Endothelial cell of hepatic sinusoid (primary cell): Measurements from ENCODE around the gene ELL.
"Not testable (repeated sequence)": the region's sequence is repeated elsewhere in the genome, so short reads cannot be mapped to it uniquely, and the experiment has no call there.

Experiments used
- in situ Hi-C: cut with HindIII; loops from 2 replicates; pipeline ENCODE4 v1.10.0; 2017; ENCODE audit warnings: low sequenced_read_pairs

The ELL gene

DNA sequence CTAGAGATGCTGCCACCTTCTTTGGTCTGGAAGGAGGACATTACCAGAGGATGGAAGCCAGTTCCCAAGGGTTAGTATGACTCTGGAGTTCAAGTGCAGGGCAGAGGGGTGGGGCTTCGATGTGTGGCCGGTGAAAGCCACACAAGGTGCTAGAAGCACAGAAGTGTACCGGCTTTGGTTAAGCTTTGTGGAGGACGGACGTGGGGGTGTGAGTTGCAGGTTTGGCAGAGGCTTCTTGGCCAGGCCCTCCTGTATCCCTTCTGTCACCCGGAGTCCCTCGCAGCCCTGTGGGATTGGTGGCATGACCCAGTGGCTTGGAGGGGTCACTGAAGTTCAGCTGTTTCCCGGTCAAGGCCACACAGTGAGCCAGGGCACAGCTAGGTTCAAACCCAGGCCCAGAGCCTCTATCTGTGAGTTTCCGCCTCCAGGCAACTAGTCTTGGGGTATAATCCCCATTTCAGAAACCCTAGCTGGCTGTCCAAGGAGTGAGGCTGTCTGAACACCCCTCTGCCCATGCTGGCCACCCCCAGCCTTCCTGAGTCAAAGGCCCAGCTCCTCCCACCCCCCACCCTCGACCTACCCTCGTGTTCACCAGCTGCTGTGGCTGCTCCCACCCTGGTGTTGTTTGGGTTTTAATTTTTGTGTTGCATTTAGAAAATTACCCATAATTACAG, 107.2 kb downstream of the ELL start:
- in situ Hi-C loops = no loop called here

- in situ Hi-C loops = no loop called here
Observed at GRCh38 chr19:18412610-18413239, 109.1 kb downstream of the ELL start.

DNA sequence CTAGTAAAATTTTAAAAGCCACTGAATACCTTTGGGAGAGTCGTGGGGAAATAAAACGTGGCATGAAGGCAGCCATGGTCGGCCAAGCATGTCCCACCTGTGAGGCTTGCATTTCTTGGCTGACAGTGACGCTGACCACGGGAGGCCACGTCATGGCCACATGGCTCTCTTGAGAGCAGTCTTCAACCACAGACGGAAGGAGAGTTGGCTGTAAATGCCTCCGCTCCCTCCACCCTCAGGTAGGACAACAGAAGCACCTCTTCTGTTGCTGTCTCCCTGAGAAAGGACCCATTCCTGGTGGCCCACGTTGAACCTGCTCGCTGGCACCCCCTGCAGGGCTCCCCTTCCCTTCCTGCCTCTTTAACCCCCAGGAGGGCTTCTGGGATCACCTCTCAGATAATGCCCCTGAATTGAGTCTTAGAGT, 113.8 kb downstream of the ELL start:
- in situ Hi-C loops = no loop called here

GRCh38 chr19:18406749-18407148, 115.1 kb downstream of the ELL start:
- in situ Hi-C loops = no loop called here

- in situ Hi-C loops = not testable (repeated sequence)
Observed at GRCh38 chr19:18405754-18406153, 116.1 kb downstream of the ELL start.

- in situ Hi-C loops = not testable (repeated sequence)
Observed at GRCh38 chr19:18402455-18403248, 119.2 kb downstream of the ELL start.

- in situ Hi-C loops = no loop called here
Observed at GRCh38 chr19:18401580-18402112, 120.2 kb downstream of the ELL start.

GRCh38 chr19:18399008-18399407, 122.9 kb downstream of the ELL start:
- in situ Hi-C loops = loop anchor here (10.0 kb wide), 2 partner anchors 134 to 204 kb away; partner anchors contain the start of gene MPV17L2

GRCh38 chr19:18397242-18398202, 124.3 kb downstream of the ELL start, which contains the start of gene LRRC25:
TSS of gene LRRC25 (minus strand) at chr19:18397622. CDS start at chr19:18396963, 659 bp downstream.
- in situ Hi-C loops = loop anchor here (10.0 kb wide), 2 partner anchors 133 to 203 kb away; partner anchors contain the start of gene MPV17L2

GRCh38 chr19:18396471-18397241, 125.2 kb downstream of the ELL start:
- in situ Hi-C loops = loop anchor here (10.0 kb wide), 2 partner anchors 132 to 202 kb away; partner anchors contain the start of gene MPV17L2

DNA sequence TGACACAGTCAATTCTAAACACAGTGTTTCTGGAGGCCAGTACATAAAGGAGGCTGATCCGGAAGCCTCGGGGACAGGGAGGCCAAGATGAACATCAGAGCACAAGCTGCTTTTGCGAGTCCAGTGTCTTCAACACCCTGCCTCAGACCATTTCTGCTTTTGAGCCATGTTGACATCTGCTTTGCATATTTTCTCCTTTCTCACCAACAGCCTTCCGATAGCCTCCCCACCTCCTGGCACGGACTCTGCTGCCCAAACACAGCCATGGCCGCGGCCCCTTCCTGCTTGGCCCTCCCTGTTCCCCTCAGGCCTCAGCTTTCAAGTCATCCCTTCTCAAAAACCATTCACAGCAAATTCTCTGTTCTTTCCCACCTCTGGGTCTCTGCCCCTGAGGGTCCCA, 128.0 kb downstream of the ELL start:
- in situ Hi-C loops = loop anchor here (10.0 kb wide), 2 partner anchors 129 to 199 kb away; partner anchors contain the start of gene MPV17L2

GRCh38 chr19:18392926-18393325, 128.9 kb downstream of the ELL start:
- in situ Hi-C loops = loop anchor here (10.0 kb wide), 2 partner anchors 128 to 198 kb away; partner anchors contain the start of gene MPV17L2
